IgD-negative memory B cell (primary cell): ENCODE measurements around the gene SCN4A. TPM values are rescaled to one million over a fixed set of nuclear protein-coding genes. Genes with fewer than 3 reads are reported as not detected.
"Not testable (repeated sequence)": the region's sequence is repeated elsewhere in the genome, so short reads cannot be mapped to it uniquely, and the experiment has no call there.

Experiments used
- H3K27ac Mint-ChIP-seq, 3 donors: one replicate each; pipeline ENCODE4 v1.8.0; 2020 to 2022; ENCODE audit warnings: mild to moderate bottlenecking in 3 of 3, mixed read lengths in 3 of 3, moderate library complexity in 1 of 3
- H3K27me3 Mint-ChIP-seq: one replicate; pipeline ENCODE4 v1.8.0; 2021; ENCODE audit warnings: mixed read lengths
- H3K36me3 Mint-ChIP-seq: one replicate; pipeline ENCODE4 v1.8.0; 2020; ENCODE audit warnings: mild to moderate bottlenecking, mixed read lengths
- H3K4me1 Mint-ChIP-seq, 3 donors: one replicate each; pipeline ENCODE4 v1.8.0; 2020 to 2022; ENCODE audit warnings: mixed read lengths in 3 of 3, mild to moderate bottlenecking in 1 of 3
- H3K4me3 Mint-ChIP-seq, 4 donors: one replicate each; pipeline ENCODE4 v1.8.0; 2020 to 2022; ENCODE audit warnings: mild to moderate bottlenecking in 4 of 4, mixed read lengths in 4 of 4, moderate library complexity in 3 of 4
- H3K9me3 Mint-ChIP-seq, 3 donors: one replicate each; pipeline ENCODE4 v1.8.0; 2020 to 2021; ENCODE audit warnings: mixed read lengths in 3 of 3, mild to moderate bottlenecking in 1 of 3
- polyA plus RNA-seq: library from polyadenylated mRNA; unstranded; fragments of 300-500 nt; fragmentation: Illumina TruSeq; gene quantifications from one replicate; pipeline ENCODE4 v1.2.3, GENCODE V29; 2021

The SCN4A gene
- polyA plus RNA-seq, 1 donor from 2014 or later: 0.10 TPM

DNA sequence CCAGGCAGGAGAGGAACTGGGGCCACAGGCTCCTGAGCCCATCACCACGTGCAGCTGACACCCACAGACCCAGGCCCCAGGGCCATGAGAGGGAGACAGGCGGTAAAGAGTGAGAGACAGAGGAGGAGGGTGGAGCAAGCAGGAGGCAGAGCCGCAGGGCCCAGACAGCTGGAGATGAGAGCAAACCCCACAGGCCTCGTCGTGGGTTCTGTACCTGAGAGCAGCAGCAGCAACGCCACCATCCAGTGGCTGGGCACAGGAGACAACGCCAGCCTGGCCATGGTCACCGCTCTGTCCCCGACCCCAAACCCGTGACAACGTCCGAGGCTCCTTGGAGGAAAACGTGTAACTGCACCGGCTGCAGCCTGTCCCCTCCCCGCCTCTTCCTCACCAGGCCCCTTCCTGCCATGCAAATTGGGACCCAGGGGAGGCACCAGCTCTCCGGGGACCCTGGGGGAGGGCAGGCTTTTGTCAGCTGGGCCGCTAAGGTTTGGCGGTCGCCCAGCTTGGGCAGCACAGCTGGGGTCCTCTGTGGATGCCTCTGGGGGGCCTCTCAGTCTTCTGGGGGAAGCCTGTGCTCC lies 40.6 kb downstream of the SCN4A start, which contains the start of gene CD79B:
Gene CD79B (minus strand): TSS at position 351 of the 581 bp plus-strand sequence. CDS start 70 bp downstream, at position 281.
- peak within 1 kb of the TSS; percentile 93 to 99 (median 97) for H3K27ac Mint-ChIP-seq
- no peaks in the 10 kb centered on the region for H3K27me3 Mint-ChIP-seq
- peaks cover 33 to 42% (median 38%) of the 10 kb centered on the region in 3 donors for H3K4me1 Mint-ChIP-seq
- peaks cover 13% of the 10 kb centered on the region for H3K36me3 Mint-ChIP-seq
- peak within 1 kb of the TSS; percentile 88 to 99 (median 98) for H3K4me3 Mint-ChIP-seq
- H3K9me3 Mint-ChIP-seq: peaks cover 0 to 2% (median 0%) of the 10 kb centered on the region in 3 donors

DNA sequence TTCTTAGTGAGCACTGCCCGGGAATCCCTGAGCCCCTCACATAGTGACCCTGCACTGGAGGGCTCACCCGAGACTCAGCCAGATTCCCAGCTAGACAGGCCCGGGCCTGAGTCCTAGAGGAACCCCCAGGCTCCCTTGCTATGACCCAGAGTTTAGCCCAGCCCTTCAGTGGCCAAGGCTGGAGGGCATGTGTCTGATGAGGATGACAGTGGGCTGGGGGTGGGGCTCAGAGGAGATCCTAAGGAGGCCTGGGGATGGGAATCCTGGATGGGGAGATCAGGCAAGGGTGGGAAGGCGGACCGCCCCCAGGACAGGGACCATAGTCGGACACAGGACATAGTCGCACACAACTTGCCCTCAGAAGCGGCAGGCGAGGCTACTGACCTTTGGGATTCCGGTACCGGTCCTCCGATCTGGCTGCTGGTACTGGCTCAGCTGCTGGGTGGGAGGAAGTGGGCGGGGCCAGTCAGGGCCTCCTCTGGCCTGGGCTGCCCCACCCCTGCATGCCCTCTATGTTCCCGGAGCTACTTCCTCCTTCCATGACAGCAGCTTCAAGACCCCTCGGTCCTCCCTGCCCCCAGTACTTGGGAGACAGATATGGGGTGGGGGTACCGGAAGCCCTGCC lies 41.7 kb downstream of the SCN4A start:
- Mint-ChIP-seq H3K36me3 (peaks cover 13% of the 10 kb centered on the region), H3K4me1 (peaks cover 28 to 47% (median 38%) of the 10 kb centered on the region in 3 donors), H3K4me3 (peak overlapping the region; percentile 88 to 99 (median 98)), H3K27ac (peak overlapping the region; percentile 93 to 99 (median 97)), H3K27me3 (no peaks in the 10 kb centered on the region), H3K9me3 (no peaks in the 10 kb centered on the region)

- Mint-ChIP-seq H3K36me3 (peaks cover 13% of the 10 kb centered on the region), H3K27me3 (no peaks in the 10 kb centered on the region), H3K4me1 (peaks cover 27 to 50% (median 43%) of the 10 kb centered on the region in 3 donors), H3K9me3 (no peaks in the 10 kb centered on the region), H3K4me3 (peak overlapping the region; percentile 88 to 99 (median 98)), H3K27ac (peak overlapping the region; percentile 82 to 97 (median 93))
Measured at GRCh38 chr17:63929860-63930766, 42.6 kb downstream of the SCN4A start.

GRCh38 chr17:63928966-63929695 lies 43.6 kb downstream of the SCN4A start:
- no peaks in the 10 kb centered on the region for H3K27me3 Mint-ChIP-seq
- peaks cover 13% of the 10 kb centered on the region for H3K36me3 Mint-ChIP-seq
- peaks cover 22 to 49% (median 45%) of the 10 kb centered on the region in 3 donors for H3K4me1 Mint-ChIP-seq
- peak overlapping the region; percentile 88 to 99 (median 98) for H3K4me3 Mint-ChIP-seq
- peak overlapping the region in 2 of 3 donors; percentile 80 to 93 for H3K27ac Mint-ChIP-seq
- no peaks in the 10 kb centered on the region for H3K9me3 Mint-ChIP-seq

- Mint-ChIP-seq H3K36me3 (peaks cover 13% of the 10 kb centered on the region), H3K27ac (peak overlapping the region; percentile 71 to 93 (median 77)), H3K9me3 (no peaks in the 10 kb centered on the region), H3K27me3 (no peaks in the 10 kb centered on the region), H3K4me3 (peak overlapping the region; percentile 76 to 99 (median 94)), H3K4me1 (peaks cover 14 to 46% (median 43%) of the 10 kb centered on the region in 3 donors)
Measured at GRCh38 chr17:63928172-63928666, 44.5 kb downstream of the SCN4A start.

- Mint-ChIP-seq H3K4me3 (peak overlapping the region; percentile 76 to 99 (median 94)), H3K27ac (peak overlapping the region; percentile 90 to 99 (median 93)), H3K36me3 (peaks cover 13% of the 10 kb centered on the region), H3K27me3 (no peaks in the 10 kb centered on the region), H3K9me3 (no peaks in the 10 kb centered on the region), H3K4me1 (peaks cover 9 to 43% (median 42%) of the 10 kb centered on the region in 3 donors)
Measured at GRCh38 chr17:63927464-63928171, 45.1 kb downstream of the SCN4A start.

- no peaks in the 10 kb centered on the region for H3K9me3 Mint-ChIP-seq
Measured at GRCh38 chr17:63926164-63926563, 46.6 kb downstream of the SCN4A start.

GRCh38 chr17:63925615-63926014 lies 47.1 kb downstream of the SCN4A start:
- Mint-ChIP-seq H3K27me3 (no peaks in the 10 kb centered on the region), H3K9me3 (no peaks in the 10 kb centered on the region), H3K36me3 (peaks cover 4% of the 10 kb centered on the region), H3K4me3 (peak overlapping the region; percentile 63 to 96 (median 88)), H3K27ac (peak overlapping the region; percentile 93 to 99 (median 95)), H3K4me1 (peaks cover 14 to 51% (median 50%) of the 10 kb centered on the region in 3 donors)

More at GRCh38 chr17:63926164-63926563, 46.6 kb downstream of the SCN4A start:
- Mint-ChIP-seq H3K4me3 (peak overlapping the region in 3 of 4 donors; percentile 61 to 88 (median 87)), H3K27me3 (no peaks in the 10 kb centered on the region), H3K36me3 (peaks cover 9% of the 10 kb centered on the region), H3K4me1 (peaks cover 14 to 49% (median 48%) of the 10 kb centered on the region in 3 donors), H3K27ac (peak overlapping the region; percentile 93 to 99 (median 95))

- H3K36me3 Mint-ChIP-seq: not testable (repeated sequence)
- H3K4me1 Mint-ChIP-seq: peaks cover 20 to 55% (median 53%) of the 10 kb centered on the region in 3 donors
Measured at GRCh38 chr17:63922402-63922801, 50.3 kb downstream of the SCN4A start.

GRCh38 chr17:63920779-63921178 lies 51.9 kb downstream of the SCN4A start:
- not testable (repeated sequence) for H3K9me3 Mint-ChIP-seq, H3K36me3 Mint-ChIP-seq, H3K27me3 Mint-ChIP-seq
- Mint-ChIP-seq H3K27ac (peak overlapping the region in 2 of 3 donors; percentile 66 to 73), H3K4me1 (peaks cover 26 to 52% (median 51%) of the 10 kb centered on the region in 3 donors), H3K4me3 (peak overlapping the region in 2 of 4 donors; percentile 79 to 82)

More at GRCh38 chr17:63922402-63922801, 50.3 kb downstream of the SCN4A start:
- not testable (repeated sequence) for H3K9me3 Mint-ChIP-seq, H3K27me3 Mint-ChIP-seq
- peak overlapping the region; percentile 81 to 96 (median 95) for H3K27ac Mint-ChIP-seq
- H3K4me3 Mint-ChIP-seq: peak overlapping the region; percentile 66 to 87 (median 68)

DNA sequence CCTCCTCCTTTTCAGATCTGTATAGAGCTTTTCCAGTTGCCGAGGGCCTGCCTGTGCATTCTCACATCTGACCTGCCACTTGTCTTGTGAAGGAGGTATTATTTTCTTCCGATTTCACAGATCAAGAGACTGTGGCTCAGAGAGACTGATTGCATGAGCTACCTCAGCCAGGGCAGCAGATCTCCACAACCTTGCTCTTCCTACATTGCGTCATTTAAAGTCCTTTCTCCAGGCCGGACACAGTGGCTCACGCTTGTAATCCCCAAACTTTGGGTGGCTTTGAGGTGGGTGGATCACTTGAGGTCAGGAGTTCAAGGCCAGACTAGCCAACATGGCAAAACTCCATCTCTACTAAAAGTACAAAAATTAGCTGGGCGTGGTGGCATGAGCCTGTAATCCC lies 52.7 kb downstream of the SCN4A start:
- Mint-ChIP-seq H3K4me1 (peaks cover 24 to 51% (median 50%) of the 10 kb centered on the region in 3 donors), H3K27ac (peak overlapping the region in 2 of 3 donors; percentile 23 to 92), H3K4me3 (peak overlapping the region in 2 of 4 donors; percentile 74 to 85)
- H3K36me3 Mint-ChIP-seq, H3K27me3 Mint-ChIP-seq, H3K9me3 Mint-ChIP-seq: not testable (repeated sequence)

DNA sequence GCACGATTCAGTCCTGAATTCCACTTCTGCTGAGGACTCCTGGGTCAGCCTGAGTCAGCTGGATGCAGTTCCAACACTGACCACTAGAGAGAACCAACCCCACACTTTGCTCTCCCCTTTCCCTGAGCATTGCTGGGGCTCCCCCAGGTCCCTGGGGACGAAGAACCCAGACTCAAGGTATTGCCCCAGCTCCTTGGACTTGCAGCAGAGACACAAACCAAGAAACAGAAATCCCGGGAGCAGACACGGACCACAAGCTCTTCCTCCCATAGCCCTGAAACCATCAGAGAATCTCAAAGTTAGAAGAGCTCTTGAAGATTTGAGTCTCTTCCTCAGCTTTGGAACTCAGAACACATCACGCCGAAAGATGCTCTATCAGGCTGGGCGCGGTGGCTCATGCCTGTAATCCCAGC lies 53.4 kb downstream of the SCN4A start:
- Mint-ChIP-seq H3K36me3 (peaks cover 1% of the 10 kb centered on the region), H3K4me1 (peaks cover 24 to 48% (median 43%) of the 10 kb centered on the region in 3 donors), H3K27me3 (peaks cover 6% of the 10 kb centered on the region), H3K27ac (peak overlapping the region; percentile 1 to 64 (median 33)), H3K4me3 (peak overlapping the region; percentile 30 to 73 (median 64)), H3K9me3 (no peaks in the 10 kb centered on the region)

- H3K36me3 Mint-ChIP-seq, H3K27me3 Mint-ChIP-seq, H3K9me3 Mint-ChIP-seq: not testable (repeated sequence)
- Mint-ChIP-seq H3K4me1 (peaks cover 24 to 46% (median 40%) of the 10 kb centered on the region in 3 donors), H3K4me3 (peak within 1 kb of the TSS; percentile 30 to 74 (median 64)), H3K27ac (peak within 1 kb of the TSS; percentile 1 to 64 (median 33))
Measured at GRCh38 chr17:63918789-63919305, 53.9 kb downstream of the SCN4A start, which contains the start of gene GH1. Gene GH1, minus strand, starts transcription at chr17:63918839. Its CDS starts 63 bp downstream, at chr17:63918776.
